ENCODE measurements around the gene HDAC7.

- TF ChIP-seq, protein P1, sequence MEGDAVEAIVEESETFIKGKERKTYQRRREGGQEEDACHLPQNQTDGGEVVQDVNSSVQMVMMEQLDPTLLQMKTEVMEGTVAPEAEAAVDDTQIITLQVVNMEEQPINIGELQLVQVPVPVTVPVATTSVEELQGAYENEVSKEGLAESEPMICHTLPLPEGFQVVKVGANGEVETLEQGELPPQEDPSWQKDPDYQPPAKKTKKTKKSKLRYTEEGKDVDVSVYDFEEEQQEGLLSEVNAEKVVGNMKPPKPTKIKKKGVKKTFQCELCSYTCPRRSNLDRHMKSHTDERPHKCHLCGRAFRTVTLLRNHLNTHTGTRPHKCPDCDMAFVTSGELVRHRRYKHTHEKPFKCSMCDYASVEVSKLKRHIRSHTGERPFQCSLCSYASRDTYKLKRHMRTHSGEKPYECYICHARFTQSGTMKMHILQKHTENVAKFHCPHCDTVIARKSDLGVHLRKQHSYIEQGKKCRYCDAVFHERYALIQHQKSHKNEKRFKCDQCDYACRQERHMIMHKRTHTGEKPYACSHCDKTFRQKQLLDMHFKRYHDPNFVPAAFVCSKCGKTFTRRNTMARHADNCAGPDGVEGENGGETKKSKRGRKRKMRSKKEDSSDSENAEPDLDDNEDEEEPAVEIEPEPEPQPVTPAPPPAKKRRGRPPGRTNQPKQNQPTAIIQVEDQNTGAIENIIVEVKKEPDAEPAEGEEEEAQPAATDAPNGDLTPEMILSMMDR (IDR thresholded peaks at IDR 0.05; ENCODE audit: low read depth, low read length, poor library complexity, severe bottlenecking) = no peak
- no peak for TF ChIP-seq EZH2phosphoT487 (IDR thresholded peaks at IDR 0.05; ENCODE audit: borderline replicate concordance, low read length)
Measured at GRCh38 chr12:47812797-47813510, 6.7 kb downstream of the HDAC7 start.
